ENCODE data around the gene FERMT3. TPM values are rescaled to one million over a fixed set of nuclear protein-coding genes. Genes with fewer than 3 reads are reported as not detected.

The FERMT3 gene
- total and polyA plus RNA-seq, 2 of the 8 experiments (the other 6 are each of a cell fraction or from before 2014, with no cell fraction given): 1.4 to 3.7 TPM

- no peak for TF ChIP-seq CTCF (IDR thresholded peaks at IDR 0.05; ENCODE audit: control extremely low read depth in 1 of 3, insufficient read depth in 1 of 3, low read depth in 1 of 3, low read length in 3 of 3)
- TF ChIP-seq GABPA (IDR thresholded peaks at IDR 0.05; ENCODE audit: borderline replicate concordance, insufficient read depth, low read length): no peak
These were observed 32.5 kb downstream of the FERMT3 start (continued) for GRCh38 chr11:64238999-64239398.

Measured in H1 (cell line).